Germinal center (tissue), 1 donor: ENCODE data around the gene MGRN1.

Source experiments
- DNase-seq: peaks from one replicate; pipeline ENCODE4 v3.0.0; 2012; ENCODE audit warnings: mixed read lengths, low spot score

Gene MGRN1

DNA sequence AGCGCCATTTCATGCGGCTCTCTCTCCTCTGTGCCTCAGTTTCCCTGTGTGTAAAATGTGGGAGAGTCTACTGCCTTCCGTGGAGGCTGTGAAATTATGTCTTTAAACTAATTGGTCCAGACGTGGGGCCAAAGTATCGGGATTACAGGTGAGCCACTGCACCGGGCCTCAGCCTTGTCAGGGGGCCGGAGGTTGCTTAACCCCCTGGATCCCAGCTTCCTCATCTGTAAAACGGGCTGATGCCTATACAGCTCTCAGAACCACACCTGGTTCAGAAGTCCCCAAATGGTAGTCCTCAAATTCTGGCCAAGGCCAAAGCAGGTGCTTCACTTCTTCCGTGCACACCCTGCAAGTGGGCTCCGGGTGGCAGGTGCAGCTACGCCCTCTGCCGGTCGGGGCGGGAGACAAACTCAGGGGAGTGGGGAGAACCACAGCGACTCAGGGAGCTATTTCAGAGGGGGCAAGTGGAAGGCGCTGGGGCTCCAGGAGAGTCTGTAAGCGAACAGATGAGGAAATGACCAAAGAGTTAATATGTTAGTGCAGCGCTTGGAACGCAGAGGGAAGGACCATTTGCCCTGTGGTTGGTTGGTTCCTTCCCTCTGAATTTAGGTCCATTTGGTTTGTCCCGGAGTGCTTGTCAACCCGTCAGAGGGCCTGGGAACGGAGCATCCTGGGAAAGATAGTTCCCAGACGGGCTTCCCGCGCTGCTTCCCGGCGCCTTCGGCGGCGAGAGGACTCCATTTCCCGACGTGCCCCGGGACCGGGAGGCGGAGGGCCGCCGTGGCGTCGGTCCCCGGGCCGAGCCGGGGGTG lies at the start of gene MGRN1:
Gene MGRN1, plus strand, starts transcription at position 812 of the 812 bp plus-strand sequence. CDS start 135 bp downstream, outside the sequence.
- DNase-seq = peak; percentile 91

DNA sequence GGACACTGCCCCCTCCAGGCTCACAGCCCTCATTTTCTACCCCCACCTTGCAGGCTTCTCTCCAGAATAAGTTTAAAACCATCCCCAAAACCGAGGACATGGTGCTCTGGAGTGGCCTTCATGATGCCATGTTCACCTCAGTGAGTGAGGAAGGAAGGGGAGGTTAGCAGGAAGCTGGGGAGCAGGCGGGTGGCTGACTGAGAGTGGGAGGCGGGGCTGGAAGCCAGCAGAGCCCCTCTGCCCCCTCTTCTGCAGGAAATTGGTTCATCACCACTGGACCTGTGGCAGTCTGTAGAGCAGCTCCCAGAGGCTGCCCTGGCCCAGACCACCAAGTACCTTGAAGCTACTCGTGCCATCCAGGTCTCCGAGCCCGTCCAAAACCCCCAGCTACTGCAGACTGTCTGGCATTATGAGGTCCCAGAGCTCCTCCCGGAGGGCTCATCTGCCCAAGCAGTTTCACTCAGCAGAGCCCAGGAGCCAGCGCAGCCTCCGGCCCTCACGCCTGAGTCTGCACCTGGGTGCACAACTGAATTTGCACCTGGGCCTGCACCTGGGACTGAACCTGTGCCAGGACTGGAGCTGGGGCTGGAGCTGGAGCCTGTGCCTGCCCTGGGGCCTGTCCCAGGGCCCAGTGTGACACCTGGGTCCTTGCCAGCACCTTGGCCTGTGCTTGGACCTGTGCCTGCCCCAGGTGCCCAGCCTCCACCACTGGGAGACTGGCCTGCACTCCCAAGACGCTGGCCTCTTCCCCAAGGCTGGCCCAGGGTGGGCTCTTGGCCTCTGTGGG lies 49.5 kb upstream of the MGRN1 start:
- DNase-seq = no peak

DNA sequence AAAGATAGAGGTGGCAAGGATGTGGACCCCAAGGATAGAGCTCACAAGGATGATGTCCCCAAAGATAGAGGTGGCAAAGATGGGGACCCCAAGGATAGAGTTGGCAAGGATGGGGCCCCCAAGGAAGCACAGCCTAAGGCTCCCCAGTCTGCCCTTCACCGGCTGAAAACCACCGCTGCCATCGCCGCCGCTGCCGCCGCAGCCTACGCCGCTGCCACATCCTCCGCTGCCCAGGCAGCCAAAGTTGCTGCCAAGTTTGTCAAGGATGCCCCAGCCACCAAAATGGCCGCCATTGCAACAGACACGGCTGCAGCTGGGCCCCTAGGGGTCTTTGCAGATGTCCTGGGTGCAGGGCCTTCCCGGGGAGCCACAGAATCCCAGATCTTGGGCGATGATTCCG lies 48.6 kb upstream of the MGRN1 start:
- DNase-seq = no peak

DNA sequence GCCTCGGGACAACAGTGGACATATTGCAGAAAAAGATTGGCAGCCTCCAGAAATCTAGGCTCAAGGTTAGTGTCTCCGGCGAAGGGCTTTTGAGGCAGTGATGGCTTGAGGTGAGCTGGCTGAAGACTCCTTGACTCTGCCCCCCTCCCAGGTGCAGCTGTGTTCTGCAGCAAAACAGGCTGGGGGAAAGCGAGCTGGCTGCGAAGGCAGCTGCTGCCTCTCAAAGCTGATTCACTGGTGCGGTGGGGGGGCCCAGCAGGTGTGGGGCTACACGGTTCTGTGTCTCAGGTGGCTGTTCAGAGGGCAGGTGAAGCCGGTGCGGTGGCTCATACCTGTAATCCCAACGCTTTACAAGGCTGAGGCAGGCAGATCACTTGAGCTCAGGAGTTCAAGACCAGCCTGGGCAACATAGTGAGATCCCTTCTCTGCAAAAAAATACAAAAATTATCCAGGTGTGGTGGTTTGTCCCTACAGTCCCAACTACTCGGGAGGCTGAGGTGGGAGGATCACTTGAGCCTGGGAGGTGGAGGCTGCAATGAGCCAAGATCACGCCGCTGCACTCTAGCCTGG lies 45.6 kb upstream of the MGRN1 start:
- no peak for DNase-seq

DNA sequence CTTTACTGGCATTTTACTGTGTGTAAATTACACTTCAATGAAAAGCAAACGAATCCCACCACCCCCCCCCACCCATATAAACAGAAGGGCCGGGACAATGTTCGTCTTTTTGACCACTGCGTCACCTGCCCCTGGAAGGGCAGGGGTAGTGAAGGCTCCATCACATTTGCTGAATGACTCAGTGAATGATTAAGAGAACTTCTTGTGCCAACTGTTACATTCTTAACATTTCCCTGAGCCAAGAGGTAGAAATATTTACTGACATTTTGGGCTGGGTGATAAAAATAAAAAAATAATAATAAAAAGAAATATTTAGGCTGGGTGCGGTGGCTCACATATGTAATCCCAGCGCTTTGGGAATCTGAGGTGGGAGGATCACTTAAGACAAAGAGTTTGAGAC lies 44.4 kb upstream of the MGRN1 start:
- DNase-seq = no peak

DNA sequence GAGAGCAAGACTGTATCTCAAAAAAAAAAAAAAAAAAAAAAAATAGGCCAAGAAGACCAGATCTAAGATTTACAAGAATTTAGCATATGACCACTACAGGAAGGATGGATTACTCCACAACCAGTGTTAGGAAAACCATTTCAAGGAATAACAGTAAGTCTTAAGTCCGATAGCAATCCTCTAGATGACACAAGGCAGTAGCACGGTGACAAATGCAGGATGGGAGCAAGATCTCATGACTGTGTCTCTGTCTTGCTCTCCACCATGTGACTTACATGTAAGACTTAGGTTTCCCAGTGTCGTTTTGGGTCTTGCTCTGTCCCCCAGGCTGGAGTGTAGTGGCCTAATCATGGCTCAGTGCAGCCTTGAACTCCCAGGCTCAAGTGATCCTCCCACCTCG lies 40.7 kb upstream of the MGRN1 start:
- DNase-seq = no peak

DNA sequence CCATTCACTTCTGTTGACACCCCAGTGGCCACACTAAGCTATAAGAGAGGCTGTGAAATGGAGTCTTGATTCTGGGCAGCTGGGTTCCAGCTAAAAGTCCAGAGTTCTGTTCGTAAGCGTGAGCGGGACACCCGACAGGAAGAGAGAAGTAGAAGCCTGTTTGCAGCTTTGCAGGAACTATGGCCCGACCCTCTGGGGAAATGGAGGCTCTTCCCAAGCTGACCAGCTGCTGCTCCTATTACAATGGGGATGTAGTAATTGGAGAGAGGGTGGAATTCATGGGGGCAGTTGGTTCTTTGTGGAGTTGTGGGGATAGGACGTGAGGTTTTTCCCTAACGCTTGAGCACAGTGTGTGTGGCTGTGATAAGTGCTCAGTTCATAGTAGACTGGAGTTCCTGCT lies 38.3 kb upstream of the MGRN1 start:
- no peak for DNase-seq

DNA sequence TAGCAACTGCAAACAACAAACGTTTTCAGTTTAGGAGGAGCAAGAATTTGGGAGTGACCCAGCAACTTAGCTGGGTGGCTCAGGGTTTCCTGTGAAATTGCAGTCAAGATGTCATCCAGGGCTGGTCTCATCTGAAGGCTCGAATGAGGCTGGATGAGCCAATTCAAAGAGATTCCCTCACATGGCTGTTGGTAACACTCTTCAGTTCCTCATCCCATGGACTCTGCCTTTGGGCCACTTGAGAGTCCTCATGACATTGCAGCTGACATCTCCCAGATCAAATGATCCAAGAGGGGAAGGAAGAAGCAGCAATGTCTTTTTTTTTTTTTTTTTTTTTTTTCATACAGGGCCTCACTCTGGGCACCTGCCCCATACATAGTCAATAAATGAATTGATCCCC lies 36.2 kb upstream of the MGRN1 start:
- no peak for DNase-seq

DNA sequence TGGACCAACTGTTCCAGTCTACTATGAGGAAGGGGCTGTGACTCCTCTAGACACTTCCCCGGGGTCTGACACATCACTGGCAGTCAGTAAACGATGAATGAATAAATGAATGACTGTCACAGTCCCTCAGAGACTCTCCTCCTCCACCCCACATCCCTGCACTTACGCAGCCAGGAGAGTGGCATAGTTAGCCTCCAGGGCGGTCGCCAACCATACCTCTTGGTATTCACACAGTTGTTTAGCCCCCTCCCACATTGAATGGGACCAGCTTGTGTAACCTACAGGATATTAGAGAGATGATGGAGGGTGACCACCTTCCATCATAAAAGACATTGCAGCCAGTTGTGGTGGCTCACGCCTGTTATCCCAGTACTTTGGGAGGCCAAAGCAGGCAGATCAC lies 35.7 kb upstream of the MGRN1 start:
- no peak for DNase-seq

DNA sequence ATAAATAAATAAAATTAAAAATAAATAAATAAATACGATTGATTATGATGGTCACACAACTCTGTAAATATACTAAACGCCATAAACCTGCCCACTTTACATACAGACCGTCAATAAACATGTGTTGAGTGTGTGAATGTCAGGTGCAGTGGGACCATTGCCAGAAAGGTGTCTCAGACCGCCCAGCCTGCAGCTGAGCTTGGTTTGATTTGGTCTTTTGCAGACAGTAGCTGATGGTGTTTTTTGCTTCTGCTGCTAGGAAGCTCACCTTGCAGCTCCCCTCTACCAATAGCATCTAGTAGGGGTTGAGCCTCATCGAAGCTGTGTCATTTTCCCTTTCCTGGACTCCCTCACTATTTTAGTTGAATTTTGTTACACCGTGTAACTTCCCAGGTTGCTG lies 33.4 kb upstream of the MGRN1 start:
- DNase-seq = no peak

DNA sequence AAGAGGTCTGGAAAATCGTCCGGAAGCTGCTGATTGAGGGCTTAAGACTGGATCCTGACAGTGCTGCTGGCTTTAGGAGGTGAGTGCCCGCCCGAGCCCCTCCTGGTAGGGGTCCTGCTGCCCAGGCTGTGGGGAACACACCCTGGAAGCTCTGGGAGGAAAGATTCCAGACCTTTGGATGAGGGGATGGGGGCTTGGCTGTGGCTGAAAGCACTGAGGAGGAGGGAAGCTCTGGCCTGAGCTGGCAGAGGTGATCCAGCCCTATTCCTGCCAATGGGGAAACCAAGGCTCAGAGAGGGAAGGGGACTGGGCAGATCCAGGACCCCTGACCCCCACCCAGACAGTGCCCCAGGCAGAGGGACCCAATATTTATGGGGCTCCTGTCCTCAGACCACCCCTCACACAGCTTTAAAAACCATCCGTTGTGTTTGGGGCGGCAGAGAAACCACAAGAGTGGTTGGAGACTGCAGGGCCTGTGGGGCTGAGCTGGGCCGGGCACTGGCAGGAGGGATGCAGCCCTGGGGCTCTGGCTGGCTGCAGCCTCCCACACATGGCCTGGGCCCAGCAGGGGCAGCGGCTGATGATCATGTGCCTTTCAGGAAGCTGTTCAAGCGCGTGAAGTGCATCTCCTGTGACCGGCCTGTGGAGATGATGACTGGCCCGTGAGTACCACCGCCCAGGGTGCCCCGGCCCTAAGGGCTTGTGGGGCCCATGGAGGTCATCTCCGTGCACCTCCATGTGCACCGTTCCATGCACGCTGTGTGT lies 32.7 kb upstream of the MGRN1 start:
- no peak for DNase-seq

DNA sequence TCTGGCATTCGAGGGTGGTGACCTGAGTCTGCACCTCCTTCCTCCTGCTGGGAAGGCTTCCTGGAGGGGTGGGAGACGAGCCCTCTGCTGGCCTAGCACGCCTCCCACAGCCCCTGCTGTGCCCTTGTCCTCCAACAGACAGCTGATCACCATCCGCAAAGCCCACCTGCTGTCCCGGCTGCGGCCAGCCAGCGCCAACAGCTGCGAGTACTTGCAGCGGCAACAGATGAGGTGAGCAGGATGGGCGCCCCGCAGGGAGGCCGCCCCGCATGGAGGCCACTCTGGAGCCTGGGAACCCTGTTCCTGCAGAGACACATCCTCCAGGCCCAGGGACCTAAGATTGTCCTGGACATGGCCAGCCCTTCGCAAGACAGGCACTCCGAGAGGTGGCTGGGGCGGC lies 31.5 kb upstream of the MGRN1 start:
- no peak for DNase-seq

DNA sequence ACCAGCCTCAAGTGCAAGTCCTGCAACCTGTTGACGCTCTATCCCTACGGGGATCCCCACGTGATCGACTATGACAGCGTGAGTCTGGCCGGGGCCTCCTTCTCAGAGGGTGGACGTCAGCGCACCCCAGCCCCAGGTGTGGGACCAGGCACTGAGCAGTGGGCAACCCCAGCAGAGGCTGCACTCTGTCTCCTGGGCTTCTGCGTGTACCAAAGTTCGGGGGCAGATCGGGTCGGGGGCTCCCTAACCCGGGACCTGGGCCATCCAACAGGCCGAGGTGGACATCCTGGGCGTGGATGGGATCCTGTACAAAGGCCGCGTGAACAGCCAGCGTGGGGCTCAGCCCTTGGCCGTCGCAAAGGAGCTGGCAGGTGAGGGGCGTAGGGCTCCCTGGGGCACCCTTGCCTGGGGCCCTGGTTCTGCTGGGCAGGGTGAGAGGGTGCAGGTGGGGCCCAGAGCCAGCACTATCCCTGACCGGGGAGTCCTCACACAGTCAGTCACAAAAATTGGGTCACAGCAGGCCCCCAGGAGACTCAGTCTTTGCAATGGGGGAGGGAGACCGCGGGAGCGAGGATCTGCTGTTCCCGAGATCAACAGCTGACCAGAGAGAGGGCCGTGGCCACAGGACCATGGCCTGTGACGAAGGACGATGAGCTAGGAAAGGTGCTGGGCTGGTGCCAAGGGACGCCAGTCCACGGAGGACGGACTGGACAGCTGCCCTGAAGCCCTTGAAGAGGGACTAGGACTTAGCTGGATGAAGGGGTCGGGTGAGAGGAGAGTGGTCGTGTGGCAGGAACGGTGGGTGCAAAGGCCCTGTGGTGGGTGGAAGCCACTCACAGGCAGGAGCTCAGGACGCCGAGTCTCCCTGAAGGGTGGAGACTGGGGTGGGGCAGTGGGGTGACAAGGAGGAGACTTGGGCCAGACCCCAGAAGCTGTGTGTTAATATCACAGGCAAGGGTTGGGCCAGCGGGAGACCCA lies 29.9 kb upstream of the MGRN1 start:
- no peak for DNase-seq

DNA sequence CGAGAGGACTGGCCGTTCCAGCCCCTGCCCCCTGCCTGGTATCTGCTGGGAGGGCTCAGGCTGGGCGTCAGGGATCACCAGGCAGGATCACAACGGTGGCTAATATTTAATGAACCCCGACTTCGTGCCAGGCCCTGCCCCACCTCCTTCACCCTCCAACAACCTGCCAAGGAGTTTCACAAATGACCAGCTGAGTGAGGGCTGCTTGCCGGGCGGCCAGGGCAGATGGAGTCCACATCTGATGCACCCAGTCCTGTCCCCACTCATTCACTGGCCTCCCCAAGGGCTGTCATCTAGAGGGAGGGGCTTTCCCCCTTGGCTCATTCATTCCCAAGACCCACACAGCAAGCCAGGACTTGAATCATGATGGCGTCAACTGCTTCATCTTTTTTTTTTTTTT lies 27.5 kb upstream of the MGRN1 start:
- DNase-seq = no peak

DNA sequence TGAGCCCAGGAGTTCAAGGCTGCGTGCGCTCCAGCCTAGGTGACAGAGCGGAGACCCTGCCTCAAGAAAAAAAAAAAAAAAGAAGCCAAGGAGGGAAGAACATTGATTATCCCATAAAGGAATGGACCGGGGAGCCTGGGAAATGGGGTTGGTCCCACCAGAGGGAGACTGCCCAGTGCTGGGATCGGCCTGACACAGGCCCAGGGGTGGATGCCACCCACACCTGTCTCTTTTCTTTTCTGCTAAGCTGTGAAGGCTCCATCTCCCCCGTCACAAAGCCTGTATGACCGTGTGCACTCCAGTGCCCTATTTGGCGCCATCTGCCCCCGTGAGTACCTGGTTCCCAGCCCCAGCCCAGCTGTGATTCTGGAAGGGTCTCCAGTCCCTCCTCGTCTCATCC lies 25.6 kb upstream of the MGRN1 start:
- DNase-seq = no peak

DNA sequence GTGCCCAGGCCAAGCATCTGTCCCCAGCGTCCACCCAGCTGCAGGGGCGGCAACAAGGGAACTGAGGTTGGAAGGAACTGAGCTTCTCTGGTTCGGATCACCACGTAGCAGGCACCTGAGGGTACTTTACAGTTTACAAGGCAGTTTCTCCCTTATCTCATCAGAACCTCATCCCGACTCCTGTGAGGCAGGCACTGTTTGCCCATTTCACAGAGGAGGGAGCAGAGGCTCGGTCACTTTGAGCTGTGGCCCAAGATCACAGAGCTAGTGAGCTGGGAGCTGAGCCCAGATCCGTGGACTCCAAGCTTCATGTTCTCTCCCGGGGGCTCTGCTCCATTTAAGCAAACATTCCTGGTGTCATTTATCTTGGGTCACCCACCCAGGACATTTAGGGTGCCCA lies 25.1 kb upstream of the MGRN1 start:
- no peak for DNase-seq

DNA sequence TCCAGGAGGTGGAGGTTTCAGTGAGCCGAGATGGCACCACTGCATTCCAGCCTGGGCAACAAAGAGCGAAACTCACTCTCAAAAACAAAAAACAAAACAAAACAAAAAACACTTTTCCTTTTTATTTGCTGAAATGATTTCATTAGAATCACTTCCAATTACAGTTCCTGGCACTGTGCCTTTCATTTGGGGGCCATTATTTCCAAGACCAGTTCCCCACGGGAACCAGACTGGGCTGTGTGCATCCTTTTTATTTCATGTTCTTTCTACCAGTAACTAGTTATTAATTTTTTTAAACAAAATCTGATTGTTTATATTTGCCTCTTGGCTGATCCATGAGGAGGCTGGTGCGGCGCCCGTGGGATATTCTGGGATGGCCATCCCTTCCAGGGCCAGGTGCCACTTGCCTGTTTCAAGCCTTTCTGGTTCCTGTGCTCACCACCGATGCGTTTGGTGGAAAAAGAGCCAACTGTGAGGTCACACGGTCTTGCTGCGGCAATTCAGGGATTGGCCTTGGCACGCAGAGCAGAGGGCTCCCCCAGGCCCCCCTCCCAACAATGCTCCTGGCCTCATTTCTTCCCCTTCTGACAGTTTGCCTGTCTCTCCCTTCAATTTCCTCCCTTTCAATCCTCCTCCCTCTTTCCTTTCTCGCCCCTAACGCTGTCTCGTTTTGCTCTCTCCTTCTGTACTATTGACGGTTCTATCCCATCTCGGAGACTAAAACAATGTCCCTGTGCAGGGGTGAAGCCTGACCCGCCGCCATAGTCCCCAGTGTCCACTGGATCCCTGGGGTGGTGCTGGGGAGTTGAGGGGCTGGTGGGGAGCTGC lies 23.4 kb upstream of the MGRN1 start:
- no peak for DNase-seq

DNA sequence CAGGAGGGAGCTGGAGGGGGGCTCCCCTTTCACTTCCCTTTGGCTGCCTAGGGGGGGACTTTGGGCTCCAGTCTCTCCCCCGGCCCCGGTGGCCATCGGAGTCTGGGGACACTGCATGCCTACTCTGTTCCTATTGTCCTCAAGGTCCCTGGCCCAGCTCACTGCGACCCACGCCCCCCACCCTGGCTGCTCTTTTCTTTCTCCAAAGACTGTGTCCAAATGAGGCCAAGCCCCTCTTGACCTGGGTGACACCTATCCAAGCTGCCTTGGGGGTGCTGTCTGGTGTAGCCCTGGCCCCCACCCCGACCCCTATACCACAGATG lies 22.8 kb upstream of the MGRN1 start:
- DNase-seq = no peak

DNA sequence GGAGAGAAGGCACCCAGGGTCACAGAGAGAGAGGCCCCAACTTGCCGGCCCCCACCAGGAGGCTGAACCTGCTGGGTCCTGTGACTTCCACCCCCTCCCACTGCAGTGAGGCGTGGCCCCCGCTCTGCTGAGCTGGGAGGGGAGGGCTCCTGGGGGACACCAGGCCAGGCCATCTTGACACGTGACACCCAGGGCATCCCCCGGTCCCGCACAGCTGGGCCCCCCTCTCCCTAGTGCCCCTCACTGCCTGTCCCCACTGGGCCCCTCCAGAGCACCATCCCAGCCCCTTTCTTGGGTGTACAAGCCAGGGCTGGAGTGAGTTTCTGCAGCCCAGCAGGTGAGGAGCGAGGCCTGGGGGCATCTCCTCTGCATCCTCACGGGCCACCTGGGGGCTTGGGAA lies 22.3 kb upstream of the MGRN1 start:
- DNase-seq = no peak

DNA sequence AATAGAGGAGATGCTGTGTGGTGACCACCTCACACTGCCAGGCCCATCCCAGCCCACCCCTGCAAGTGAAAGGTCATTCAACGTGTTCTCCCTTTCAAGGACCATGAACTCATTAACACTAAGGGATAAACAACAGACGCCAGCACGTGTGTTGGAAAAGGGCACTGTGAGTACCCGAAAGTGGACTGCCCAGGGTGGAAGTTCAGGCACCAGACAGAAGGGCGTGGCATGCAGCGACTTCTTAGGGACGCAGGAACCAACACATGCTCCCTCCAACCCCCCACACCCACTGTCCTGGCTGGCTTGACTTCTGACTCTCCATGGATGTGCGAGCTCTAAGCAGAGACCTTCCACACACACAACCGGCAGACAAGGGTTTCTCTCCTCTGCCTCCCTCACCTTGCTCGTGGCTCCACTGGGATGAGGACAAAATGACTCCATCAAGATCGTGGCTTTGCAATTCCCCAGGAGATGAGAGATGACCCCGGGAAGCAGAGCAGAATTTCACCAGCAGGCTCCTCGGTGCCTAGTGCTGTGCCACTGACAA lies 20.9 kb upstream of the MGRN1 start:
- no peak for DNase-seq
